ENCODE data around the gene PNMA8A.

Gene PNMA8A

GRCh38 chr19:46494941-46495785, 23.8 kb upstream of the PNMA8A start:
- no peak for DNase-seq (ENCODE audit: low read depth in 1 of 2, low spot score in 1 of 2)
- H3K4me3 ChIP-seq (replicated peaks; ENCODE audit: insufficient read depth, low read length): no peak overlapping the region

GRCh38 chr19:46494146-46494940, 23.0 kb upstream of the PNMA8A start:
- no peak overlapping the region for H3K27ac ChIP-seq (replicated peaks)
- DNase-seq (ENCODE audit: low read depth in 1 of 2, low spot score in 1 of 2): no peak
- H3K27me3 ChIP-seq (ENCODE audit: insufficient read depth, poor library complexity, severe bottlenecking): peaks cover 37% of the 10 kb centered on the region
- H3K4me3 ChIP-seq (replicated peaks; ENCODE audit: insufficient read depth, low read length): no peak overlapping the region
- TF ChIP-seq GABPA (IDR thresholded peaks at IDR 0.05; ENCODE audit: low read depth): no peak
- no peak for TF ChIP-seq POLR2AphosphoS5 (IDR thresholded peaks at IDR 0.05; ENCODE audit: low read depth)
- TF ChIP-seq CTCF (IDR thresholded peaks at IDR 0.05; ENCODE audit: insufficient read depth, low read length): no peak
- TF ChIP-seq REST (IDR thresholded peaks at IDR 0.05; ENCODE audit: insufficient replicate concordance, low read depth): no peak
- no peak for TF ChIP-seq SPI1 (IDR thresholded peaks at IDR 0.05; ENCODE audit: borderline replicate concordance, low read depth)

More at GRCh38 chr19:46494941-46495785, 23.8 kb upstream of the PNMA8A start:
- TF ChIP-seq GABPA (IDR thresholded peaks at IDR 0.05; ENCODE audit: low read depth) (no peak), SPI1 (IDR thresholded peaks at IDR 0.05; ENCODE audit: borderline replicate concordance, low read depth) (no peak), CTCF (IDR thresholded peaks at IDR 0.05; ENCODE audit: insufficient read depth, low read length) (no peak), REST (IDR thresholded peaks at IDR 0.05; ENCODE audit: insufficient replicate concordance, low read depth) (no peak), POLR2AphosphoS5 (IDR thresholded peaks at IDR 0.05; ENCODE audit: low read depth) (no peak)
- Histone ChIP-seq H3K27me3 (ENCODE audit: insufficient read depth, poor library complexity, severe bottlenecking) (peaks cover 37% of the 10 kb centered on the region), H3K27ac (replicated peaks) (no peak overlapping the region)

- Histone ChIP-seq H3K27me3 (ENCODE audit: insufficient read depth, poor library complexity, severe bottlenecking) (peaks cover 37% of the 10 kb centered on the region), H3K4me3 (replicated peaks; ENCODE audit: insufficient read depth, low read length) (no peak overlapping the region)
- TF ChIP-seq REST (IDR thresholded peaks at IDR 0.05; ENCODE audit: insufficient replicate concordance, low read depth) (no peak), GABPA (IDR thresholded peaks at IDR 0.05; ENCODE audit: low read depth) (no peak), CTCF (IDR thresholded peaks at IDR 0.05; ENCODE audit: insufficient read depth, low read length) (no peak), SPI1 (IDR thresholded peaks at IDR 0.05; ENCODE audit: borderline replicate concordance, low read depth) (no peak), POLR2AphosphoS5 (IDR thresholded peaks at IDR 0.05; ENCODE audit: low read depth) (no peak)
Measured at GRCh38 chr19:46493236-46494145, 22.1 kb upstream of the PNMA8A start.

More at GRCh38 chr19:46493236-46494145, 22.1 kb upstream of the PNMA8A start:
- H3K27ac ChIP-seq (replicated peaks): no peak overlapping the region
- DNase-seq (ENCODE audit: low read depth in 1 of 2, low spot score in 1 of 2): peak in 1 of 2 experiments; percentile 11

All from HL-60 (cell line).